Left lung (tissue), 10 donors: ENCODE results near the gene AK5. TPM values are rescaled to one million over a fixed set of nuclear protein-coding genes. Genes with fewer than 3 reads are reported as not detected.

Experiments used
- ATAC-seq: fragments of 200-7000 bp; cut with Tn5 transposase; one replicate; pipeline ENCODE4 v1.9.1; 2020; ENCODE audit warnings: moderate library complexity
- DNase-seq, 4 donors: peaks; one replicate each; pipeline ENCODE4 v3.0.0-alpha.2; 2013 to 2020
- H3K27ac ChIP-seq, 2 donors: fragments of 200-600 bp; sonication (generic) in 1 of 2; one replicate each; pipeline versions ENCODE4 v1.5.0 to v1.8.0; 2020 to 2021
- H3K27me3 ChIP-seq, 2 donors: fragments of 200-600 bp; sonication (generic) in 1 of 2; one replicate each; pipeline versions ENCODE4 v1.5.0 to v1.8.0; 2020 to 2021
- H3K36me3 ChIP-seq, 2 donors: fragments of 200-600 bp; sonication (generic) in 1 of 2; one replicate each; pipeline versions ENCODE4 v1.5.0 to v1.8.0; 2020 to 2021
- H3K4me1 ChIP-seq, 2 donors: fragments of 200-600 bp; one replicate each; pipeline ENCODE4 v1.8.0; 2021
- H3K4me3 ChIP-seq, 2 donors: fragments of 200-600 bp; sonication (generic) in 1 of 2; one replicate each; pipeline versions ENCODE4 v1.5.0 to v1.8.0; 2020 to 2021; ENCODE audit warnings: mild to moderate bottlenecking in 1 of 2
- H3K9me3 ChIP-seq, 2 donors: fragments of 200-600 bp; sonication (generic) in 1 of 2; one replicate each; pipeline versions ENCODE4 v1.5.0 to v1.8.0; 2020 to 2021
- CTCF ChIP-seq, 2 donors: fragments of 200-600 bp; sonication (generic) in 1 of 2; IDR thresholded peaks; one replicate each; pipeline versions ENCODE4 v1.5.0 to v1.8.0; 2021; ENCODE audit warnings: antibody characterized with exemption in 2 of 2
- intact Hi-C, 2 donors: fragments of 100-400 bp; cut with DNase I; formaldehyde crosslinking; loops; one replicate each; pipeline versions ENCODE4 v1.11.2 to v1.14.2; 2022
- polyA plus RNA-seq, 6 donors: library from polyadenylated mRNA; unstranded; fragments of 120-200 nt; gene quantifications; one replicate each; pipeline ENCODE4 v1.2.1, GENCODE V29; 2013; ENCODE audit not compliant: insufficient read length in 6 of 6
- total RNA-seq, 2 donors: library from RNA; stranded (reverse); fragmentation: NEBNext Ultra II Directional; extraction: Animal tissue kit (Norgen Biotek cat#: 25700); gene quantifications; one replicate each; pipeline ENCODE4 v1.2.1, GENCODE V29; 2021
- donor health status: DM: no; HTN: yes; CAD: no.
- donor health status: DM: no; HTN: no; CAD: no.

AK5 gene
- total and polyA plus RNA-seq, 8 donors = 0.29 to 1.4 (median 0.80) TPM

GRCh38 chr1:77398152-77398551 lies 116.3 kb downstream of the AK5 start:
- no peaks in the 10 kb centered on the region for H3K9me3 ChIP-seq
- intact Hi-C loops = no loop called here
- DNase-seq (no peak), ATAC-seq (no peak)
- H3K27ac ChIP-seq = no peak overlapping the region
- no peak overlapping the region for H3K4me3 ChIP-seq
- H3K36me3 ChIP-seq = no peaks in the 10 kb centered on the region
- no peaks in the 10 kb centered on the region for H3K27me3 ChIP-seq
- H3K4me1 ChIP-seq = no peaks in the 10 kb centered on the region
- no peak for TF ChIP-seq CTCF (IDR thresholded peaks at IDR 0.05)

- intact Hi-C loops = no loop called here
- H3K36me3 ChIP-seq = no peaks in the 10 kb centered on the region
- no peaks in the 10 kb centered on the region for H3K9me3 ChIP-seq
- no peak for ATAC-seq
- H3K4me3 ChIP-seq = no peak overlapping the region
- no peak for DNase-seq
- no peaks in the 10 kb centered on the region for H3K27me3 ChIP-seq
- H3K27ac ChIP-seq = no peak overlapping the region
- TF ChIP-seq CTCF (IDR thresholded peaks at IDR 0.05) = no peak
- H3K4me1 ChIP-seq = no peaks in the 10 kb centered on the region
Measured at GRCh38 chr1:77399250-77400086, 117.6 kb downstream of the AK5 start.

GRCh38 chr1:77400781-77401180 lies 119.0 kb downstream of the AK5 start:
- no peaks in the 10 kb centered on the region for H3K27me3 ChIP-seq
- no peaks in the 10 kb centered on the region for H3K4me1 ChIP-seq
- no peaks in the 10 kb centered on the region for H3K9me3 ChIP-seq
- no peak overlapping the region for H3K4me3 ChIP-seq
- H3K36me3 ChIP-seq = no peaks in the 10 kb centered on the region
- TF ChIP-seq CTCF (IDR thresholded peaks at IDR 0.05) = no peak
- H3K27ac ChIP-seq = no peak overlapping the region
- ATAC-seq = no peak
- intact Hi-C loops = no loop called here
- no peak for DNase-seq

- H3K9me3 ChIP-seq = no peaks in the 10 kb centered on the region
- TF ChIP-seq CTCF (IDR thresholded peaks at IDR 0.05) = no peak
- H3K36me3 ChIP-seq = no peaks in the 10 kb centered on the region
- no peak overlapping the region for H3K27ac ChIP-seq
- DNase-seq = no peak
- H3K4me1 ChIP-seq = no peaks in the 10 kb centered on the region
- no peak for ATAC-seq
- intact Hi-C loops = no loop called here
- no peaks in the 10 kb centered on the region for H3K27me3 ChIP-seq
- H3K4me3 ChIP-seq = no peak overlapping the region
Measured at GRCh38 chr1:77401384-77401783, 119.6 kb downstream of the AK5 start.

GRCh38 chr1:77405186-77405585 lies 123.4 kb downstream of the AK5 start:
- ATAC-seq = no peak
- Histone ChIP-seq H3K4me3 (no peak overlapping the region), H3K27me3 (no peaks in the 10 kb centered on the region), H3K9me3 (peaks cover 0 to 3% of the 10 kb centered on the region in 2 donors), H3K36me3 (no peaks in the 10 kb centered on the region), H3K4me1 (no peaks in the 10 kb centered on the region), H3K27ac (no peak overlapping the region)
- intact Hi-C loops = no loop called here
- no peak for DNase-seq
- no peak for TF ChIP-seq CTCF (IDR thresholded peaks at IDR 0.05)
